ENCODE results near the gene NDUFS4.
"Not testable (repeated sequence)": the region's sequence is repeated elsewhere in the genome, so short reads cannot be mapped to it uniquely, and the experiment has no call there.

Gene NDUFS4

GRCh38 chr5:53665313-53665712, 104.9 kb downstream of the NDUFS4 start:
- H3K27me3 ChIP-seq (ENCODE audit: low read depth, low read length); H3K9me3 ChIP-seq (ENCODE audit: control insufficient read depth in 1 of 2, low read length in 2 of 2); H3K4me1 ChIP-seq (ENCODE audit: control insufficient read depth in 1 of 2, insufficient read depth in 2 of 2, low read length in 2 of 2); H3K27ac ChIP-seq (ENCODE audit: low read length); H3K36me3 ChIP-seq (ENCODE audit: control insufficient read depth in 1 of 2, insufficient read depth in 2 of 2, low read length in 2 of 2); H3K4me3 ChIP-seq (ENCODE audit: low read depth in 1 of 2, low read length in 2 of 2): not testable (repeated sequence)

GRCh38 chr5:53667621-53668020, 107.2 kb downstream of the NDUFS4 start:
- Histone ChIP-seq H3K36me3 (ENCODE audit: control insufficient read depth in 1 of 2, insufficient read depth in 2 of 2, low read length in 2 of 2) (peaks cover 0 to 9% of the 10 kb centered on the region in 2 donors), H3K9me3 (ENCODE audit: control insufficient read depth in 1 of 2, low read length in 2 of 2) (peaks cover 0 to 3% of the 10 kb centered on the region in 2 donors), H3K27me3 (ENCODE audit: low read depth, low read length) (no peaks in the 10 kb centered on the region), H3K4me3 (ENCODE audit: low read depth in 1 of 2, low read length in 2 of 2) (no peak overlapping the region), H3K4me1 (ENCODE audit: control insufficient read depth in 1 of 2, insufficient read depth in 2 of 2, low read length in 2 of 2) (no peaks in the 10 kb centered on the region), H3K27ac (ENCODE audit: low read length) (no peak overlapping the region)

- H3K27me3 ChIP-seq (ENCODE audit: low read depth, low read length), result no peaks in the 10 kb centered on the region
- no peaks in the 10 kb centered on the region for H3K4me1 ChIP-seq (ENCODE audit: control insufficient read depth in 1 of 2, insufficient read depth in 2 of 2, low read length in 2 of 2)
- no peaks in the 10 kb centered on the region for H3K9me3 ChIP-seq (ENCODE audit: control insufficient read depth in 1 of 2, low read length in 2 of 2)
- H3K36me3 ChIP-seq (ENCODE audit: control insufficient read depth in 1 of 2, insufficient read depth in 2 of 2, low read length in 2 of 2), result no peaks in the 10 kb centered on the region
- no peak overlapping the region for H3K4me3 ChIP-seq (ENCODE audit: low read depth in 1 of 2, low read length in 2 of 2)
- no peak overlapping the region for H3K27ac ChIP-seq (ENCODE audit: low read length)
Measured at GRCh38 chr5:53671447-53671846, 111.0 kb downstream of the NDUFS4 start.

- Histone ChIP-seq H3K4me1 (ENCODE audit: control insufficient read depth in 1 of 2, insufficient read depth in 2 of 2, low read length in 2 of 2) (no peaks in the 10 kb centered on the region), H3K27me3 (ENCODE audit: low read depth, low read length) (no peaks in the 10 kb centered on the region), H3K36me3 (ENCODE audit: control insufficient read depth in 1 of 2, insufficient read depth in 2 of 2, low read length in 2 of 2) (no peaks in the 10 kb centered on the region), H3K4me3 (ENCODE audit: low read depth in 1 of 2, low read length in 2 of 2) (no peak overlapping the region), H3K9me3 (ENCODE audit: control insufficient read depth in 1 of 2, low read length in 2 of 2) (no peaks in the 10 kb centered on the region), H3K27ac (ENCODE audit: low read length) (no peak overlapping the region)
Measured at GRCh38 chr5:53674121-53674520, 113.7 kb downstream of the NDUFS4 start.

- Histone ChIP-seq H3K4me3 (ENCODE audit: low read depth in 1 of 2, low read length in 2 of 2) (no peak overlapping the region), H3K9me3 (ENCODE audit: control insufficient read depth in 1 of 2, low read length in 2 of 2) (no peaks in the 10 kb centered on the region), H3K27me3 (ENCODE audit: low read depth, low read length) (no peaks in the 10 kb centered on the region), H3K4me1 (ENCODE audit: control insufficient read depth in 1 of 2, insufficient read depth in 2 of 2, low read length in 2 of 2) (no peaks in the 10 kb centered on the region), H3K27ac (ENCODE audit: low read length) (no peak overlapping the region), H3K36me3 (ENCODE audit: control insufficient read depth in 1 of 2, insufficient read depth in 2 of 2, low read length in 2 of 2) (peaks cover 0 to 5% of the 10 kb centered on the region in 2 donors)
Measured at GRCh38 chr5:53677632-53678031, 117.2 kb downstream of the NDUFS4 start.

- H3K4me3 ChIP-seq (ENCODE audit: low read depth in 1 of 2, low read length in 2 of 2), result no peak overlapping the region
- H3K4me1 ChIP-seq (ENCODE audit: control insufficient read depth in 1 of 2, insufficient read depth in 2 of 2, low read length in 2 of 2), result no peaks in the 10 kb centered on the region
- H3K27me3 ChIP-seq (ENCODE audit: low read depth, low read length), result no peaks in the 10 kb centered on the region
- H3K27ac ChIP-seq (ENCODE audit: low read length), result no peak overlapping the region
- H3K36me3 ChIP-seq (ENCODE audit: control insufficient read depth in 1 of 2, insufficient read depth in 2 of 2, low read length in 2 of 2), result peaks cover 6 to 12% of the 10 kb centered on the region in 2 donors
- H3K9me3 ChIP-seq (ENCODE audit: control insufficient read depth in 1 of 2, low read length in 2 of 2), result peaks cover 0 to 2% of the 10 kb centered on the region in 2 donors
Measured at GRCh38 chr5:53678981-53679660, 118.7 kb downstream of the NDUFS4 start.

- no peak overlapping the region for H3K27ac ChIP-seq (ENCODE audit: low read length)
- no peaks in the 10 kb centered on the region for H3K27me3 ChIP-seq (ENCODE audit: low read depth, low read length)
- H3K9me3 ChIP-seq (ENCODE audit: control insufficient read depth in 1 of 2, low read length in 2 of 2), result peaks cover 0 to 2% of the 10 kb centered on the region in 2 donors
- H3K36me3 ChIP-seq (ENCODE audit: control insufficient read depth in 1 of 2, insufficient read depth in 2 of 2, low read length in 2 of 2), result peaks cover 6 to 12% of the 10 kb centered on the region in 2 donors
- no peak overlapping the region for H3K4me3 ChIP-seq (ENCODE audit: low read depth in 1 of 2, low read length in 2 of 2)
- no peaks in the 10 kb centered on the region for H3K4me1 ChIP-seq (ENCODE audit: control insufficient read depth in 1 of 2, insufficient read depth in 2 of 2, low read length in 2 of 2)
Measured at GRCh38 chr5:53681079-53681478, 120.6 kb downstream of the NDUFS4 start.

GRCh38 chr5:53691014-53691413, 130.6 kb downstream of the NDUFS4 start:
- Histone ChIP-seq H3K27ac (ENCODE audit: low read length) (no peak overlapping the region), H3K36me3 (ENCODE audit: control insufficient read depth in 1 of 2, insufficient read depth in 2 of 2, low read length in 2 of 2) (no peaks in the 10 kb centered on the region), H3K4me1 (ENCODE audit: control insufficient read depth in 1 of 2, insufficient read depth in 2 of 2, low read length in 2 of 2) (no peaks in the 10 kb centered on the region), H3K9me3 (ENCODE audit: control insufficient read depth in 1 of 2, low read length in 2 of 2) (peaks cover 18 to 40% of the 10 kb centered on the region in 2 donors), H3K4me3 (ENCODE audit: low read depth in 1 of 2, low read length in 2 of 2) (no peak overlapping the region), H3K27me3 (ENCODE audit: low read depth, low read length) (no peaks in the 10 kb centered on the region)

GRCh38 chr5:53694520-53695022, 134.1 kb downstream of the NDUFS4 start:
- Histone ChIP-seq H3K4me1 (ENCODE audit: control insufficient read depth in 1 of 2, insufficient read depth in 2 of 2, low read length in 2 of 2) (no peaks in the 10 kb centered on the region), H3K27me3 (ENCODE audit: low read depth, low read length) (no peaks in the 10 kb centered on the region), H3K36me3 (ENCODE audit: control insufficient read depth in 1 of 2, insufficient read depth in 2 of 2, low read length in 2 of 2) (no peaks in the 10 kb centered on the region), H3K9me3 (ENCODE audit: control insufficient read depth in 1 of 2, low read length in 2 of 2) (peaks cover 18 to 61% of the 10 kb centered on the region in 2 donors), H3K4me3 (ENCODE audit: low read depth in 1 of 2, low read length in 2 of 2) (no peak overlapping the region), H3K27ac (ENCODE audit: low read length) (no peak overlapping the region)

- H3K4me3 ChIP-seq (ENCODE audit: low read depth in 1 of 2, low read length in 2 of 2), result not testable (repeated sequence)
Measured at GRCh38 chr5:53710405-53710804, 150.0 kb downstream of the NDUFS4 start.

GRCh38 chr5:53712327-53712726, 151.9 kb downstream of the NDUFS4 start:
- H3K9me3 ChIP-seq (ENCODE audit: control insufficient read depth in 1 of 2, low read length in 2 of 2), result peaks cover 4 to 41% of the 10 kb centered on the region in 2 donors
- H3K27ac ChIP-seq (ENCODE audit: low read length), result no peak overlapping the region
- H3K36me3 ChIP-seq (ENCODE audit: control insufficient read depth in 1 of 2, insufficient read depth in 2 of 2, low read length in 2 of 2), result no peaks in the 10 kb centered on the region
- no peak overlapping the region for H3K4me3 ChIP-seq (ENCODE audit: low read depth in 1 of 2, low read length in 2 of 2)
- no peaks in the 10 kb centered on the region for H3K27me3 ChIP-seq (ENCODE audit: low read depth, low read length)
- H3K4me1 ChIP-seq (ENCODE audit: control insufficient read depth in 1 of 2, insufficient read depth in 2 of 2, low read length in 2 of 2), result no peaks in the 10 kb centered on the region

More at GRCh38 chr5:53710405-53710804, 150.0 kb downstream of the NDUFS4 start:
- H3K4me1 ChIP-seq (ENCODE audit: control insufficient read depth in 1 of 2, insufficient read depth in 2 of 2, low read length in 2 of 2); H3K27ac ChIP-seq (ENCODE audit: low read length); H3K36me3 ChIP-seq (ENCODE audit: control insufficient read depth in 1 of 2, insufficient read depth in 2 of 2, low read length in 2 of 2); H3K27me3 ChIP-seq (ENCODE audit: low read depth, low read length): not testable (repeated sequence)
- peaks cover 4 to 48% of the 10 kb centered on the region in 2 donors for H3K9me3 ChIP-seq (ENCODE audit: control insufficient read depth in 1 of 2, low read length in 2 of 2)
